Activated naive CD8-positive, alpha-beta T cell treated with anti-CD3 and anti-CD28 coated beads for 36 hours (primary cell): ENCODE results near the gene RAPGEF2. TPM values are rescaled to one million over a fixed set of nuclear protein-coding genes. Genes with fewer than 3 reads are reported as not detected.
"Not testable (repeated sequence)": the region's sequence is repeated elsewhere in the genome, so short reads cannot be mapped to it uniquely, and the experiment has no call there.

ENCODE experiments used
- DNase-seq: peaks from one replicate; pipeline ENCODE4 v3.0.0; 2021
- H3K27ac Mint-ChIP-seq: one replicate; pipeline ENCODE4 v1.8.0; 2022; ENCODE audit warnings: mild to moderate bottlenecking, moderate library complexity, mixed read lengths
- H3K27me3 Mint-ChIP-seq: one replicate; pipeline ENCODE4 v1.8.0; 2022; ENCODE audit warnings: mild to moderate bottlenecking, mixed read lengths
- H3K36me3 Mint-ChIP-seq: one replicate; pipeline ENCODE4 v1.8.0; 2021; ENCODE audit warnings: mild to moderate bottlenecking, mixed read lengths
- H3K4me1 Mint-ChIP-seq: one replicate; pipeline ENCODE4 v1.8.0; 2021; ENCODE audit warnings: mixed read lengths
- H3K4me3 Mint-ChIP-seq: one replicate; pipeline ENCODE4 v1.8.0; 2022; ENCODE audit warnings: mild to moderate bottlenecking, moderate library complexity, mixed read lengths
- H3K9me3 Mint-ChIP-seq: one replicate; pipeline ENCODE4 v1.8.0; 2022; ENCODE audit warnings: mixed read lengths
- total RNA-seq, 2 experiments: library from RNA; stranded (reverse); gene quantifications; one replicate each; pipeline ENCODE4 v1.2.3, GENCODE V29; 2021

The RAPGEF2 gene, protein sequence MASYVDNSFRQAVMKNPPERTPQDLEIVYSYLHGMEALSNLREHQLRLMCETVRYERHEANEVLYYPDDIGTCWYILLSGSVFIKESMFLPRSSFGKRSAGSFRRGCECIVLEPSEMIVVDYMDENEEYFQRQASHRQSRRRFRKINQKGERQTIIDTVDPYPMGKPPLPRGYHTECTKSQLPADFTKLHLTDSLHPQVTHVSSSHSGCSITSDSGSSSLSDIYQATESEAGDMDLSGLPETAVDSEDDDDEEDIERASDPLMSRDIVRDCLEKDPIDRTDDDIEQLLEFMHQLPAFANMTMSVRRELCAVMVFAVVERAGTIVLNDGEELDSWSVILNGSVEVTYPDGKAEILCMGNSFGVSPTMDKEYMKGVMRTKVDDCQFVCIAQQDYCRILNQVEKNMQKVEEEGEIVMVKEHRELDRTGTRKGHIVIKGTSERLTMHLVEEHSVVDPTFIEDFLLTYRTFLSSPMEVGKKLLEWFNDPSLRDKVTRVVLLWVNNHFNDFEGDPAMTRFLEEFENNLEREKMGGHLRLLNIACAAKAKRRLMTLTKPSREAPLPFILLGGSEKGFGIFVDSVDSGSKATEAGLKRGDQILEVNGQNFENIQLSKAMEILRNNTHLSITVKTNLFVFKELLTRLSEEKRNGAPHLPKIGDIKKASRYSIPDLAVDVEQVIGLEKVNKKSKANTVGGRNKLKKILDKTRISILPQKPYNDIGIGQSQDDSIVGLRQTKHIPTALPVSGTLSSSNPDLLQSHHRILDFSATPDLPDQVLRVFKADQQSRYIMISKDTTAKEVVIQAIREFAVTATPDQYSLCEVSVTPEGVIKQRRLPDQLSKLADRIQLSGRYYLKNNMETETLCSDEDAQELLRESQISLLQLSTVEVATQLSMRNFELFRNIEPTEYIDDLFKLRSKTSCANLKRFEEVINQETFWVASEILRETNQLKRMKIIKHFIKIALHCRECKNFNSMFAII (N-terminal part only)
- total RNA-seq = 10 to 100 TPM; 19.2 to 22.7 TPM

DNA sequence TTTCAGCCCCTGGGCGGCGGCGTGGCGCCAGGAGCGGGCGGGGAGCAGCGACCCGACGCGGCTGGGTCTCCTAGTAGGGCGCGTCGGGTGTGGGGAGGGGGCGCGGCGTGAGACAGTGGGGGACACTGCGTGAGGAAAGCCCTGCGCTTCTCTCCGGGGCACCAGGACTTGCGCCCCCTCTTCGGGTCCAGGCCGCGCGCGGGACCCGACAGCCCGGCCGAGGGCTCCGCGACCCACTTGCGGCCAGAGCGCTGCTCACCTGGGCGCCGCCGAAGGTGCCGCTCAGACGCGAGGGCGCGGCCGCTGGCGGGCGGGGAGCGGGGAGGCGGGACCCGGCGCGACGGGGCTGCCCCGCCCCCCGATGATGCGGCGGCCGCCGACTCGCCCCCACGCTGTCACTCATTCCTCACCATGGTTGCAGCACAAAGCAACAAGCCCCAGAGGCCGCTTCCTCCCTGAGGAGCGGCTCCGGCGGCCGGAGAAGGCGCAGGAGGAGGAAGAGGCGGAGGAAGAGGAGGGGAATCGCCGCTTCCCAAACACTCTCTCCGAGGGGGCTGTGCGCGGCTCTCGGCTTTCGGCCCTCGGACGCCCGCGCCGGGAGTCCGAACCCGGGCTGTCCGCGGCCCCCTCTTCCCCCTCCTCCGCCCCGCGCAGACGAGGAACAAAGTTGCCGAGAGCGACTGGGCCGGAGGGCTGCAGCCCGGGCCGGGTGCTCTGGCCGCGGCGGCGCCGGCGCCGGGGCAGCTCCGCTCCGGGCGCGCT is at the start of gene RAPGEF2:
RAPGEF2 (plus strand) TSS at position 458 of the 762 bp plus-strand sequence. CDS start 1,084 bp downstream, outside the sequence.
- H3K9me3 Mint-ChIP-seq = no peaks in the 10 kb centered on the region
- peaks cover 5% of the 10 kb centered on the region for H3K36me3 Mint-ChIP-seq
- H3K4me3 Mint-ChIP-seq = peak within 1 kb of the TSS; percentile 78
- DNase-seq = peak; percentile 90
- H3K27me3 Mint-ChIP-seq = peaks cover 8% of the 10 kb centered on the region
- peaks cover 40% of the 10 kb centered on the region for H3K4me1 Mint-ChIP-seq
- H3K27ac Mint-ChIP-seq = peak within 1 kb of the TSS; percentile 73

DNA sequence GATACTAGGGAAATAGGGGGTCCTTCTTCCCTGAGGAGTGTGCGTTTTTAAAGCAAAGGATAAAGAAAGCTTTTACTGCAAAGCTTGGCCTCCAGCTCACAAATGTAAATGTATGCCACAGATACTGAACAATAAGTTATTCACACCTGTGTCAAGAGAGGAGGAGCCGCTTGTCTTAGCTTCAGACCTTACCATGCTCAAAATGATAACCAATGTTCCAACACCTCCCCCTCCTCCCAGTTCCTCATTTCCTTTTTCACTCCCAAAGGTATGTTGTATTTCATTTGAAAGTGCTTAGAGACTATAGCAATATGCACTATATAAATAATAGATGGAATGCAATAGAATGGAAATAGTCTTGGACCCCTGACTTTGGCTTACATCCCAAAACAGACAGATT is 47.0 kb upstream of the RAPGEF2 start:
- no peak for DNase-seq

DNA sequence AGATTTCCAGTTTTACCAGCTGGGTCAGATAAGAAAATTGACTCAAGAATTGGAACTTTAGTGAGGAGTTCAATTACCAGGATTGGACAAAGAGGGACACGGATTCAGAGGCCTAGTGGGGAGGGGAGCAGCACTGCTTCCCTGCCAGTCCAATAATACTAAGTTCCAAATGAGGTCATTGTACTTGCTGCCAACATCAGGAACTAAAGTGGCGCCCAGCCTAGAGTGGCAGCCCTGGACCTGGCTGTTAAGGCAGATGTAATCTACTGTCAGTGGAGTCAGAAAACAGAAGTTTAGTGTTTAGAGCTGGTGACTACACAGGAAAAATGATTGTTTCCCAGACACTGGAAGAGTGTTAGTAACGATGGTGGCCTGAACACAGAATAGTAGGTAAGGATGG is 42.7 kb upstream of the RAPGEF2 start:
- Mint-ChIP-seq H3K9me3 (peaks cover 2% of the 10 kb centered on the region), H3K4me1 (peaks cover 8% of the 10 kb centered on the region), H3K36me3 (no peaks in the 10 kb centered on the region), H3K27me3 (no peaks in the 10 kb centered on the region), H3K4me3 (no peak overlapping the region), H3K27ac (no peak overlapping the region)
- DNase-seq = no peak

More for the DNA sequence above, 47.0 kb upstream of the RAPGEF2 start:
- Mint-ChIP-seq H3K27ac (no peak overlapping the region), H3K36me3 (no peaks in the 10 kb centered on the region), H3K4me1 (peaks cover 11% of the 10 kb centered on the region), H3K27me3 (peaks cover 16% of the 10 kb centered on the region), H3K4me3 (no peak overlapping the region), H3K9me3 (no peaks in the 10 kb centered on the region)

DNA sequence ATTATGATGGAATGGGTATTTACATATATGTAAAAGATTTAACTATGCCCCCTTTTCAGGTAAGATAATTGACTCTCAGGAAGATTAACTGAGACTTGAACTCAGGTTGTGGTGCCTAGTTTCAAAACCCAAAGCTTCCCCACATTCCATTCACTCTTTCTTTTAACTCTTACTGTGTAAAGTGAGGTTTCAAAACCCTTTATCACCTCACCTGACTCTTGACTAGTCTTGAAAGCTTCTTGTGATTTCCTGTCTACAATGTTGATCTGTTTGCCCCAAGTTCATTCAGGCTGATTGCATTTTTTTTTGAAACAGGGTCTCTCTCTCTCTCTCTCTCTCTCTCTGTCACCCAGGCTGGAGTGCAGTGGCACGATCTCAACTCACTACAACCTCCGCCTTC is 40.5 kb upstream of the RAPGEF2 start:
- H3K9me3 Mint-ChIP-seq = peaks cover 2% of the 10 kb centered on the region
- no peak overlapping the region for H3K4me3 Mint-ChIP-seq
- no peaks in the 10 kb centered on the region for H3K27me3 Mint-ChIP-seq

DNA sequence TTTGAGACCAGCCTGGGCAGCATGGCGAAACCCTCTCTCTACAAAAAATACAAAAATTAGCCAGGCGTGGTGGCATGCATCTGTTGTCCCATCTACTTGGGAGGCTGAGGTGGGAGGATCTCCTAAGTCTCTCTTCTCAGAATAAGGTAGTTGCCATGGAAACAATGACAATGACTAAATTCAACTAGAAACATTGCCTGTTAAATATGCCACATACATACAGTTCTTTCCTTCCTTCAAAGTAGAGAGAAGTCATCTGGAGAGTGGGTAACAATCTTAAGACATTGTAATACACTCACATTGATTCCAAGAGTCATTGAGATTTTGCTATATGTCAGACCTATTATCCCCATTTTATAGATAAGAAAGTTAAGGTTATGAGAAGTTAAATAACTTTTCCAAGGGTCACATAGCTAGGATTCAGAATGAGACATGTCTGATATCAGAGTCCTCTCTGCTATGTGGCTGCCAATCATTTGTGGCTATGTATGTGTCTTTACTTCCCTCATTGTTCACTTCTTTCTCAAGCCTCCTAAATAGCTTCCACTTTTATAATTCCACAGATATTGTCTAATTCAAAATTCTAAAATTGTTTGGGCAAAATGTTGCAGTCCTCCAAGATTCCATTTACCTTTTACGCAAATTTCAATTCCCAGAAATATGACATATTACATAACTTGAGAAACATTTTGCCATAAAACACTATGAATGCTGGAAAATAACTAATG is 37.2 kb upstream of the RAPGEF2 start:
- no peaks in the 10 kb centered on the region for H3K27me3 Mint-ChIP-seq
- peaks cover 10% of the 10 kb centered on the region for H3K4me1 Mint-ChIP-seq
- H3K27ac Mint-ChIP-seq = no peak overlapping the region
- no peaks in the 10 kb centered on the region for H3K36me3 Mint-ChIP-seq
- H3K9me3 Mint-ChIP-seq = peaks cover 2% of the 10 kb centered on the region
- no peak overlapping the region for H3K4me3 Mint-ChIP-seq
- no peak for DNase-seq

More for the DNA sequence above, 40.5 kb upstream of the RAPGEF2 start:
- Mint-ChIP-seq H3K4me1 (peaks cover 8% of the 10 kb centered on the region), H3K27ac (no peak overlapping the region), H3K36me3 (no peaks in the 10 kb centered on the region)
- no peak for DNase-seq

DNA sequence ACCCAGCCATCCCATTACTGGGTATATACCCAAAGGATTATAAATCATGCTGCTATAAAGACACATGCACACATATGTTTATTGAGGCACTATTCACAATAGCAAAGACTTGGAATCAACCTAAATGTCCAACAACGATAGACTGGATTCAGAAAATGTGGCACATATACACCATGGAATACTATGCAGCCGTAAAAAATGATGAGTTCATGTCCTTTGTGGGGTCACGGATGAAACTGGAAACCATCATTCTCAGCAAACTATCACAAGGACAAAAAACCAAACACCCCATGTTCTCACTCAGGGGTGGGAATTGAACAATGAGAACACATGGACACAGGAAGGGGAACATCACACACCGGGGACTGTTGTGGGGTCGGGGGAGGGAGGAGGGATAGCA is 34.7 kb upstream of the RAPGEF2 start:
- H3K36me3 Mint-ChIP-seq, H3K27ac Mint-ChIP-seq: not testable (repeated sequence)

DNA sequence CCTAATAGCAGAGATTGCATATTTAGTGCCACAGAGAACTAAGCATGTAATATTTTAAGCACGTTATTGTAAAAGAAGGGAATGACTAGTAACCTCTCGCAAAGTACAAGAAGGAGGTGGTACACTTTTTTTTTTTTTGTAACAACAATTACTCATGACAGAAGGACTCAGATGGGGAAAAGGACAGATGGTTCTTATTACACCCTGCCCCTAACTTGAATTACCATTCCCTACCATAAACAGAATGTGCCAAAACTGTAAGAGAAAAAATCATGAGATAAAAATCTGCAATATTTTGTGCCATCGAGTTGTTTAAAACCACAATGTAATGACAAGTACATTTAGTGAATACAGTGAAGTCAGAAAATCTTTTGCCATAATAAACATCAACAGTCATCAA is 33.0 kb upstream of the RAPGEF2 start:
- Mint-ChIP-seq H3K27ac (no peak overlapping the region), H3K4me1 (peaks cover 17% of the 10 kb centered on the region), H3K27me3 (no peaks in the 10 kb centered on the region), H3K4me3 (no peak overlapping the region), H3K9me3 (no peaks in the 10 kb centered on the region), H3K36me3 (peaks cover 2% of the 10 kb centered on the region)
- DNase-seq = no peak

More for the DNA sequence above, 34.7 kb upstream of the RAPGEF2 start:
- not testable (repeated sequence) for H3K9me3 Mint-ChIP-seq, H3K27me3 Mint-ChIP-seq, DNase-seq, H3K4me3 Mint-ChIP-seq
- H3K4me1 Mint-ChIP-seq = peaks cover 13% of the 10 kb centered on the region

DNA sequence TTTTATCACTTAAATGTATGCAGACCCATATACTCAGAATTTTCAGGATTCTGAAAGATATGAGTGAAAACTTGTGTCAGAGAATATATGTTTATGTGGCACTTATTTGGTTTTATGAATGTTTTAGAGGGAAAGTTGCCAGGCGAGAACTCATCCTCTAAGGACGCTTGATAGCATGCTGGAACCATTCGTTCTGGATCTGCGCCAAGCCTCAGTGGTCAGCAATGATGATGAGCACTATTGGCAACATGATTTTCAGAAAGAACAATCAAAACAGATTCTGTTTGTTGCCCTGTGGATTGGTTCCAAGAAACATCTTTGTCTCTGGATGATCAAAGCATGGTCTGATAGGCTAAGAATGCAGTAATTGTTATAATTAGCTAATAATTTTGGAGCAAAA is 32.1 kb upstream of the RAPGEF2 start:
- no peaks in the 10 kb centered on the region for H3K9me3 Mint-ChIP-seq
- H3K4me1 Mint-ChIP-seq = peaks cover 25% of the 10 kb centered on the region
- no peak overlapping the region for H3K4me3 Mint-ChIP-seq
- no peak for DNase-seq
- H3K36me3 Mint-ChIP-seq = peaks cover 2% of the 10 kb centered on the region
- H3K27me3 Mint-ChIP-seq = no peaks in the 10 kb centered on the region
- no peak overlapping the region for H3K27ac Mint-ChIP-seq

DNA sequence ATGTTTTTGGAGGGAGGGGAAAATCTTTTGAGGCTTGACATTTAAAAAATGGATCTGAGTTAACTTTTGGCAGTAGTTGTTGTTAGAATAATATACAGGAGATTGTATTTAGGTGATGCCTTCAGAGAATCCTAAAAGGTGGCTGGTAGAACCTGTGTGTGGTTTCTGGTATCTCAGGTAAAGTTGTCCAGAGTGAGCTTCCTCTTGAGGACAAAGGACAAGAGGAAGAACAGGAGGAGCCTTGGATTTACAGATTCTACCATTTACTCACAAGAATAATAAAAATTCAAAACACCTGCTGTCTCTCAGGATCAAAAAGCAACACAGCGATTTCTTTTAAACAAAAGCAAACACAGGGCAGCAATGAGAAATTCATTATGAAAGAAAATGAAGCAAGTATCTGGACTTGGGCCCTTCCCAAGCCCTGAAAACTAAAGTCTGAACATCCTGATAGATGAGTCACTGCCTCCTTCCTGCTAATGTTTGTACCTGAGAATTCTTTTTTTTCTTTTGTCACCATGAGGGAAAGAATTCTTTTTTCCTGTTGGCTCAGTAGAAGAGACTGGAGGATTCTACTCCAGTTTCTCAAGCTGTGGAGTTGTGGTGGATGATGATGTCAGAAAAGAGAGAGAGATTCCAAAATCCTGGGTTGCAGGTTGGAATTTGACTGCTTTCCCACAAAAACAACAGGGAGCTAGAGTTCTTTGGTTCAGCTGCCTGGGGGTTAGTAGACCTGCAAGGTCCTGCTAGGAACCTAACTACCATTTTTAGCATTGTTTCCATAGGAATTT is 31.5 kb upstream of the RAPGEF2 start:
- Mint-ChIP-seq H3K4me1 (peaks cover 28% of the 10 kb centered on the region), H3K4me3 (no peak overlapping the region), H3K27ac (no peak overlapping the region), H3K27me3 (no peaks in the 10 kb centered on the region), H3K9me3 (no peaks in the 10 kb centered on the region), H3K36me3 (peaks cover 2% of the 10 kb centered on the region)
- DNase-seq = no peak

DNA sequence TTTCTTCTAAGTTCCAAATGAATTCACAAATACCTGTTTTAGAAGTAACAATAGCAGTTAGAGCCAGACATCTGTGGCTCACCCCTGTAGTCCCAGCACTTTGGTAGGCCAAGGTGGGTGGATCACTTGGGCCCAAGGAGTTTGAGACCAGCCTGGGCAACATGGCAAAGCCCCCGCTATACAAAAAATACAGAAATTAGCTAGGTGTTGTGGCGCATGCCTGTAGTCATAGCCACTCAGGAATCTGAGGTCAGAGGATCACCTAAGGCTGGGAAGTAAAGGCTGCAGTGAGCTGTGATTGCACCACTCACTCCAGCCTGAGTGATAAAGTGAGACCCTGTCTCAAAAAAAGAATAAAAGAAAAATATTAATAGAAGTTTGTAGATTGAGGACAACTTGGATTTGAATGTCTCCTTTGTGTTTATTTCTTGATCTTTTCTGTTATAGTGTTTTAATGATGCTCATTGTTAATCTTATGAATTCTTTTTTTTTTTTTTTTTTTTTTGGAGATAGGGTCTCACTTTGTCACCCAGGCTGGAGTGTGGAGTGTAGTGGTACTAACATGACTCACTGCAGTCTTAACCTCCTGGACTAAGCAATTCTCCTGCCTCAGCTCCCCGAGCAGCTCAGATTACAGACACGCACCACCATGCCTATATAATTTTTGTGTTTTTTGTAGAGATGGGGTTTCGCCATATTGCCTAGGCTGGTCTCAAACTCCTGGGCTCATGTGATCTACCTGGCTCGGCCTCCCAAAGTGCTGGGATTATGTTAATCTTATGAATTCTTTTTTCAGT is 30.7 kb upstream of the RAPGEF2 start:
- H3K27ac Mint-ChIP-seq = no peak overlapping the region
- H3K36me3 Mint-ChIP-seq = peaks cover 5% of the 10 kb centered on the region
- H3K27me3 Mint-ChIP-seq = no peaks in the 10 kb centered on the region
- DNase-seq = no peak
- H3K4me1 Mint-ChIP-seq = peaks cover 29% of the 10 kb centered on the region
- no peak overlapping the region for H3K4me3 Mint-ChIP-seq
- no peaks in the 10 kb centered on the region for H3K9me3 Mint-ChIP-seq

DNA sequence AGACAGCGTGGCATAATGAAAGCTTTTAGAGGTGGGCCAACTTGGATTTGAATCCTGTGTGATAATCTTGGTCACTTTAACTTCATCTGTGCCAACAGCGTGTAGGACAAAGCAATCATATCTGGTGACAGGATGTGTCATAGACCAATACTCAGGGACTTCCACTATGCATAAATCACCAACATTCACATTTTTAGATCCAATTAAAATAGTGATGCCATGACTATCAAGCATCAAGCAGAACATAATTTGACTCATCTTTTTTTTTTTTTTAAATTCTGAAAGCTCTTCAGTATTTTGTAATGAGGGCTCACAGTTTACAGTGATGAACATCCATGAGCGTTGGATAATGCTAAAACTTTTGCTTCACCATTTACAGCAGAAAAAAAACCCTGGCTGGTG is 27.3 kb upstream of the RAPGEF2 start:
- no peak for DNase-seq
- no peak overlapping the region for H3K27ac Mint-ChIP-seq
- H3K36me3 Mint-ChIP-seq = peaks cover 8% of the 10 kb centered on the region
- H3K27me3 Mint-ChIP-seq = no peaks in the 10 kb centered on the region
- H3K9me3 Mint-ChIP-seq = peaks cover 2% of the 10 kb centered on the region
- no peak overlapping the region for H3K4me3 Mint-ChIP-seq
- H3K4me1 Mint-ChIP-seq = peaks cover 45% of the 10 kb centered on the region

DNA sequence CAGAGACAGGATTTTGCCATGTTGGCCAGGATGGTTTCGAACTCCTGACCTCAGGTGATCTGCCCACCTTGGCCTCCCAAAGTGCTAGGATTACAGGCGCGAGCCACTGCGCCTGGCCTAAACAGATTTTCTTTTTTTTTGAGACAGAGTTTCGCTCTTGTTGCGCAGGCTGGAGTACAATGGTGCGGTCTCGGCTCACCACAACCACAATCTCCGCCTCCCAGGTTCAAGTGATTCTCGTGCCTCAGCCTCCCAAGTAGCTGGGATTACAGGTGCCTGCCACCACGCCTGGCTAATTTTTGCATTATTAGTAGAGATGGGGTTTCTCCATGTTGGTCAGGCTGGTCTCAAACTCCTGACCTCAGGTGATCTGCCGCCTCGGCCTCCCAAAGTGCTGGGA is 25.9 kb upstream of the RAPGEF2 start:
- H3K9me3 Mint-ChIP-seq, H3K27me3 Mint-ChIP-seq, H3K4me3 Mint-ChIP-seq, H3K36me3 Mint-ChIP-seq: not testable (repeated sequence)
- Mint-ChIP-seq H3K4me1 (peaks cover 32% of the 10 kb centered on the region), H3K27ac (peak overlapping the region; percentile 88)
- peak; percentile 23 for DNase-seq
